ENCODE results near the gene RBP5.

DNA sequence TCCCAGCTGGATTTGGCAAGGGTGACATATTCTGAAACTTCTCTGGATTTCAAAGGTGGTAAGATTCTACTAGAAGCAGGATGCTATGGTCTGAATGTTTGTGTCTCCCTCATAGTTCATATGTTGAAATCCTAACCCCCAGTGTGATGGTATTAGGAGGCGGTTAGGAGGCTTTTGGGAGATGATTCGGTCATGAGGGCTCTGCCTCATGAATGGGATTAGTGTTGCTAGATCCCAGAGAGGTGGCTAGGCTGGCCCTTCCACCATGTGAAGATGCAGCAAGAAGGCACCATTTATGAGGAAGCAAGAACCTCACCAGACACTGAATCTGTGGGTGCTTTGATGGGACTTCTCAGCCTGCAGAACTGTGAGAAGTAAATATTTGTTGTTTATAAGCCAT is 49.8 kb upstream of the RBP5 start:
- no peak for TF ChIP-seq POLR2AphosphoS5 (IDR thresholded peaks at IDR 0.05; ENCODE audit: low read length)
- TF ChIP-seq, protein P1, sequence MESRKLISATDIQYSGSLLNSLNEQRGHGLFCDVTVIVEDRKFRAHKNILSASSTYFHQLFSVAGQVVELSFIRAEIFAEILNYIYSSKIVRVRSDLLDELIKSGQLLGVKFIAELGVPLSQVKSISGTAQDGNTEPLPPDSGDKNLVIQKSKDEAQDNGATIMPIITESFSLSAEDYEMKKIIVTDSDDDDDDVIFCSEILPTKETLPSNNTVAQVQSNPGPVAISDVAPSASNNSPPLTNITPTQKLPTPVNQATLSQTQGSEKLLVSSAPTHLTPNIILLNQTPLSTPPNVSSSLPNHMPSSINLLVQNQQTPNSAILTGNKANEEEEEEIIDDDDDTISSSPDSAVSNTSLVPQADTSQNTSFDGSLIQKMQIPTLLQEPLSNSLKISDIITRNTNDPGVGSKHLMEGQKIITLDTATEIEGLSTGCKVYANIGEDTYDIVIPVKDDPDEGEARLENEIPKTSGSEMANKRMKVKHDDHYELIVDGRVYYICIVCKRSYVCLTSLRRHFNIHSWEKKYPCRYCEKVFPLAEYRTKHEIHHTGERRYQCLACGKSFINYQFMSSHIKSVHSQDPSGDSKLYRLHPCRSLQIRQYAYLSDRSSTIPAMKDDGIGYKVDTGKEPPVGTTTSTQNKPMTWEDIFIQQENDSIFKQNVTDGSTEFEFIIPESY (IDR thresholded peaks at IDR 0.05) = no peak
- TF ChIP-seq, protein P2, sequence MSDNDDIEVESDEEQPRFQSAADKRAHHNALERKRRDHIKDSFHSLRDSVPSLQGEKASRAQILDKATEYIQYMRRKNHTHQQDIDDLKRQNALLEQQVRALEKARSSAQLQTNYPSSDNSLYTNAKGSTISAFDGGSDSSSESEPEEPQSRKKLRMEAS (IDR thresholded peaks at IDR 0.05; ENCODE audit: low read depth, low read length) = no peak
- TF ChIP-seq, protein P3, sequence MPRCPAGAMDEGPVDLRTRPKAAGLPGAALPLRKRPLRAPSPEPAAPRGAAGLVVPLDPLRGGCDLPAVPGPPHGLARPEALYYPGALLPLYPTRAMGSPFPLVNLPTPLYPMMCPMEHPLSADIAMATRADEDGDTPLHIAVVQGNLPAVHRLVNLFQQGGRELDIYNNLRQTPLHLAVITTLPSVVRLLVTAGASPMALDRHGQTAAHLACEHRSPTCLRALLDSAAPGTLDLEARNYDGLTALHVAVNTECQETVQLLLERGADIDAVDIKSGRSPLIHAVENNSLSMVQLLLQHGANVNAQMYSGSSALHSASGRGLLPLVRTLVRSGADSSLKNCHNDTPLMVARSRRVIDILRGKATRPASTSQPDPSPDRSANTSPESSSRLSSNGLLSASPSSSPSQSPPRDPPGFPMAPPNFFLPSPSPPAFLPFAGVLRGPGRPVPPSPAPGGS (IDR thresholded peaks at IDR 0.05; ENCODE audit: borderline replicate concordance, insufficient read depth, low read depth, low read length, poor library complexity, severe bottlenecking) = no peak
- no peak for TF ChIP-seq SP1 (IDR thresholded peaks at IDR 0.05; ENCODE audit: low read depth, low read length)
- TF ChIP-seq, protein P4, sequence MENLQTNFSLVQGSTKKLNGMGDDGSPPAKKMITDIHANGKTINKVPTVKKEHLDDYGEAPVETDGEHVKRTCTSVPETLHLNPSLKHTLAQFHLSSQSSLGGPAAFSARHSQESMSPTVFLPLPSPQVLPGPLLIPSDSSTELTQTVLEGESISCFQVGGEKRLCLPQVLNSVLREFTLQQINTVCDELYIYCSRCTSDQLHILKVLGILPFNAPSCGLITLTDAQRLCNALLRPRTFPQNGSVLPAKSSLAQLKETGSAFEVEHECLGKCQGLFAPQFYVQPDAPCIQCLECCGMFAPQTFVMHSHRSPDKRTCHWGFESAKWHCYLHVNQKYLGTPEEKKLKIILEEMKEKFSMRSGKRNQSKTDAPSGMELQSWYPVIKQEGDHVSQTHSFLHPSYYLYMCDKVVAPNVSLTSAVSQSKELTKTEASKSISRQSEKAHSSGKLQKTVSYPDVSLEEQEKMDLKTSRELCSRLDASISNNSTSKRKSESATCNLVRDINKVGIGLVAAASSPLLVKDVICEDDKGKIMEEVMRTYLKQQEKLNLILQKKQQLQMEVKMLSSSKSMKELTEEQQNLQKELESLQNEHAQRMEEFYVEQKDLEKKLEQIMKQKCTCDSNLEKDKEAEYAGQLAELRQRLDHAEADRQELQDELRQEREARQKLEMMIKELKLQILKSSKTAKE (IDR thresholded peaks at IDR 0.05; ENCODE audit: low read depth, poor library complexity, severe bottlenecking) = no peak
- TF ChIP-seq NRF1 (conservative IDR thresholded peaks at IDR 0.05; ENCODE audit: low read depth, low read length) = no peak
- no peak for TF ChIP-seq SREBF2 (IDR thresholded peaks at IDR 0.05; ENCODE audit: low read length)
- TF ChIP-seq, protein P5, sequence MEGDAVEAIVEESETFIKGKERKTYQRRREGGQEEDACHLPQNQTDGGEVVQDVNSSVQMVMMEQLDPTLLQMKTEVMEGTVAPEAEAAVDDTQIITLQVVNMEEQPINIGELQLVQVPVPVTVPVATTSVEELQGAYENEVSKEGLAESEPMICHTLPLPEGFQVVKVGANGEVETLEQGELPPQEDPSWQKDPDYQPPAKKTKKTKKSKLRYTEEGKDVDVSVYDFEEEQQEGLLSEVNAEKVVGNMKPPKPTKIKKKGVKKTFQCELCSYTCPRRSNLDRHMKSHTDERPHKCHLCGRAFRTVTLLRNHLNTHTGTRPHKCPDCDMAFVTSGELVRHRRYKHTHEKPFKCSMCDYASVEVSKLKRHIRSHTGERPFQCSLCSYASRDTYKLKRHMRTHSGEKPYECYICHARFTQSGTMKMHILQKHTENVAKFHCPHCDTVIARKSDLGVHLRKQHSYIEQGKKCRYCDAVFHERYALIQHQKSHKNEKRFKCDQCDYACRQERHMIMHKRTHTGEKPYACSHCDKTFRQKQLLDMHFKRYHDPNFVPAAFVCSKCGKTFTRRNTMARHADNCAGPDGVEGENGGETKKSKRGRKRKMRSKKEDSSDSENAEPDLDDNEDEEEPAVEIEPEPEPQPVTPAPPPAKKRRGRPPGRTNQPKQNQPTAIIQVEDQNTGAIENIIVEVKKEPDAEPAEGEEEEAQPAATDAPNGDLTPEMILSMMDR (IDR thresholded peaks at IDR 0.05 in 2 of 3, conservative IDR thresholded peaks at IDR 0.05 in 1 of 3; ENCODE audit: control insufficient read depth in 2 of 3, extremely low read depth in 1 of 3, insufficient read depth in 1 of 3, low read depth in 3 of 3, low read length in 3 of 3) = no peak
- TF ChIP-seq ZZZ3 (IDR thresholded peaks at IDR 0.05; ENCODE audit: control insufficient read depth, insufficient read length, low read depth) = no peak
- no peak for TF ChIP-seq EZH2 (IDR thresholded peaks at IDR 0.05; ENCODE audit: borderline replicate concordance, control insufficient read depth, low read depth, low read length)
